MM.1S (cell line): Measurements from ENCODE around the gene SFXN5.

Source experiments
- DNase-seq: peaks from one replicate; pipeline ENCODE4 v3.0.0-alpha.2; 2015
- H2AFZ ChIP-seq: fragments of 300-600 bp; sonication (generic); 2 replicates; pipeline ENCODE4 v1.6.0; 2016; ENCODE audit warnings: antibody characterized with exemption, low read length
- H3F3A ChIP-seq: fragments of 300-600 bp; sonication (generic); 2 replicates; pipeline ENCODE4 v1.6.1; 2016; ENCODE audit warnings: mild to moderate bottlenecking, antibody characterized with exemption, low read length, moderate library complexity, mixed read lengths; ENCODE audit not compliant: insufficient read depth
- H3K27ac ChIP-seq: fragments of 300-600 bp; sonication (generic); 2 replicates; pipeline ENCODE4 v1.5.1; 2016; ENCODE audit warnings: mild to moderate bottlenecking, low read length
- H3K27me3 ChIP-seq: fragments of 300-600 bp; sonication (generic); replicated peaks from 2 replicates; pipeline ENCODE4 v1.6.0; 2016; ENCODE audit warnings: low read length; ENCODE audit not compliant: insufficient read depth
- H3K36me3 ChIP-seq: fragments of 300-600 bp; sonication (generic); replicated peaks from 2 replicates; pipeline ENCODE4 v1.6.1; 2016; ENCODE audit warnings: mild to moderate bottlenecking, low read length, mixed read lengths; ENCODE audit not compliant: insufficient read depth
- H3K4me1 ChIP-seq: fragments of 300-600 bp; sonication (generic); 2 replicates; pipeline ENCODE4 v1.6.1; 2016; ENCODE audit warnings: low read length, mixed read lengths
- H3K4me2 ChIP-seq: fragments of 300-600 bp; sonication (generic); 2 replicates; pipeline ENCODE4 v1.6.0; 2016; ENCODE audit warnings: low read depth, low read length
- H3K4me3 ChIP-seq: fragments of 300-600 bp; sonication (generic); 2 replicates; pipeline ENCODE4 v1.5.1; 2016; ENCODE audit warnings: low read length, mixed read lengths
- H3K79me2 ChIP-seq: fragments of 300-600 bp; sonication (generic); 2 replicates; pipeline ENCODE4 v1.6.1; 2016; ENCODE audit warnings: mixed run types, low read length, mixed read lengths
- H3K9ac ChIP-seq: fragments of 300-600 bp; sonication (generic); 2 replicates; pipeline ENCODE4 v1.6.1; 2016; ENCODE audit warnings: low read length, mixed read lengths
- H3K9me2 ChIP-seq: fragments of 300-600 bp; sonication (generic); replicated peaks from 2 replicates; pipeline ENCODE4 v1.6.1; 2016; ENCODE audit warnings: mild to moderate bottlenecking, low read length, mixed read lengths; ENCODE audit not compliant: insufficient read depth
- H3K9me3 ChIP-seq: fragments of 300-600 bp; sonication (generic); replicated peaks from 2 replicates; pipeline ENCODE4 v1.6.1; 2016; ENCODE audit warnings: mild to moderate bottlenecking, low read length, mixed read lengths; ENCODE audit not compliant: insufficient read depth
- H4K20me1 ChIP-seq: fragments of 300-600 bp; sonication (generic); 2 replicates; pipeline ENCODE4 v1.6.1; 2016; ENCODE audit warnings: mild to moderate bottlenecking, low read length, moderate library complexity, mixed read lengths; ENCODE audit not compliant: insufficient read depth
- EZH2 ChIP-seq: fragments of 300-600 bp; sonication (generic); optimal IDR thresholded peaks from 2 replicates; pipeline ENCODE3; 2017; ENCODE audit warnings: low read depth, mild to moderate bottlenecking, antibody characterized with exemption, low read length, mixed read lengths
- EZH2phosphoT487 ChIP-seq: fragments of 300-600 bp; sonication (generic); IDR thresholded peaks from 2 replicates; pipeline ENCODE4 v1.6.1; 2018; ENCODE audit warnings: antibody characterized with exemption, low read length
- TF ChIP-seq, protein P1 (sequence below): fragments of 300-600 bp; sonication (generic); IDR thresholded peaks from 2 replicates; pipeline ENCODE4 v1.5.1; 2016; ENCODE audit warnings: antibody characterized with exemption, low read length, mixed read lengths

Gene SFXN5

DNA sequence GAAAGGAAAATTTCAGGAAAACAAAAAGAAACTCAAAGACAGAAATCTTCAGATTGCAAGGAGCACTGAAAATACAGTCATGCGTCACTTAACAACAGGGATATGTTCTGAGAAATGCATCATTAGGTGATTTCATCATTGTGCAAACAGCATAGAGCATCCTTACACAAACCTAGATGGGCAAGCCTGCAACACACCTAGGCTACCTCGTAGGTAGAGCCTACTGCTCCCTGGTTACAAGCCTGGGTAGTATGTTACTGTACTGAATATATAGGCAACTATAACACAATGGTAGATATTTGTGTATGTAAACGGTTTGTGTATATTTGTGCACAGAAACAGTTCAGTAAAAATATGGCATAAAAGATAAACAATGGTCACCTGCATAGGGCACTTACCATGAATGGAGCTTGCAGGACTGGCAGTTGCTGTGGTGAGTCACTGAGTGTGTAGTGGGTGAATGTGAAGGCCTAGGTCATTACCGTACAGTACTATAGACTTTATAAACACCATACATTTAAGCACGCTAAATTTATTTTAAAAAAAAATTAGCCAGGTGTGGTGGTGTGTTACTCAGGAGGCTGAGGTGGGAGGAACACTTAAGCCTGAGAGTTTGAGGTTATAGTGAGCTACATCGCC is 33.4 kb downstream of the SFXN5 start:
- TF ChIP-seq EZH2phosphoT487 = no peak
- no peak for TF ChIP-seq EZH2
- TF ChIP-seq, protein P1, sequence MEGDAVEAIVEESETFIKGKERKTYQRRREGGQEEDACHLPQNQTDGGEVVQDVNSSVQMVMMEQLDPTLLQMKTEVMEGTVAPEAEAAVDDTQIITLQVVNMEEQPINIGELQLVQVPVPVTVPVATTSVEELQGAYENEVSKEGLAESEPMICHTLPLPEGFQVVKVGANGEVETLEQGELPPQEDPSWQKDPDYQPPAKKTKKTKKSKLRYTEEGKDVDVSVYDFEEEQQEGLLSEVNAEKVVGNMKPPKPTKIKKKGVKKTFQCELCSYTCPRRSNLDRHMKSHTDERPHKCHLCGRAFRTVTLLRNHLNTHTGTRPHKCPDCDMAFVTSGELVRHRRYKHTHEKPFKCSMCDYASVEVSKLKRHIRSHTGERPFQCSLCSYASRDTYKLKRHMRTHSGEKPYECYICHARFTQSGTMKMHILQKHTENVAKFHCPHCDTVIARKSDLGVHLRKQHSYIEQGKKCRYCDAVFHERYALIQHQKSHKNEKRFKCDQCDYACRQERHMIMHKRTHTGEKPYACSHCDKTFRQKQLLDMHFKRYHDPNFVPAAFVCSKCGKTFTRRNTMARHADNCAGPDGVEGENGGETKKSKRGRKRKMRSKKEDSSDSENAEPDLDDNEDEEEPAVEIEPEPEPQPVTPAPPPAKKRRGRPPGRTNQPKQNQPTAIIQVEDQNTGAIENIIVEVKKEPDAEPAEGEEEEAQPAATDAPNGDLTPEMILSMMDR = no peak
- Histone ChIP-seq H3K9me2 (no peaks in the 10 kb centered on the region), H3F3A (no peaks in the 10 kb centered on the region), H3K9ac (no peak overlapping the region), H3K27ac (no peak overlapping the region), H3K4me2 (no peak overlapping the region), H3K36me3 (no peaks in the 10 kb centered on the region), H3K4me1 (no peaks in the 10 kb centered on the region), H3K4me3 (no peak overlapping the region), H3K27me3 (no peaks in the 10 kb centered on the region), H3K79me2 (no peaks in the 10 kb centered on the region), H4K20me1 (no peaks in the 10 kb centered on the region), H3K9me3 (no peaks in the 10 kb centered on the region), H2AFZ (no peak overlapping the region)
- DNase-seq = no peak

DNA sequence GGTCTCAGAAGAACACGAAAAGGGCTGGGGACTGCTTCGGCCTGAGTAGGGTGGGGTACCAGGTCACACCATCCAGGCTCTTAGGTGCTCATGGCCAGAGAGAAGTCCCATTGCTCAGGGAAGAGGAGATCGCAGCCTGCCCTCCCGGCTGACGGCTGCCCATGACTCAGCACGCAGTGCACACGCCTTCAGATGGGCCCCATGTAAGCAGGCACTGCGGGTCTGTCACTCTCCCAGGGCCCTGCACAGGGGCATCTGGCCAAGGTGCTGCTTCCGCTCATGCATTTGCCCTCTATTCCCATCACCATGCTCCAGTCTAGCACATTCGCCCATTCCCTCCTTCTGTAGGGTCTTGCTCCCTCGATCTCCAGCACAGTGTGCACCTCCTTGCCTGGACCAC is 34.7 kb downstream of the SFXN5 start:
- H3K9ac ChIP-seq = no peak overlapping the region
- TF ChIP-seq, protein P1 = no peak
- H3K27ac ChIP-seq = no peak overlapping the region
- H3K4me2 ChIP-seq = no peak overlapping the region
- no peak for DNase-seq
- H3K27me3 ChIP-seq = no peaks in the 10 kb centered on the region
- H4K20me1 ChIP-seq = no peaks in the 10 kb centered on the region
- no peak overlapping the region for H2AFZ ChIP-seq
- no peaks in the 10 kb centered on the region for H3K9me2 ChIP-seq
- no peaks in the 10 kb centered on the region for H3K9me3 ChIP-seq
- no peaks in the 10 kb centered on the region for H3K36me3 ChIP-seq
- H3K79me2 ChIP-seq = no peaks in the 10 kb centered on the region
- H3K4me1 ChIP-seq = no peaks in the 10 kb centered on the region
- H3F3A ChIP-seq = no peaks in the 10 kb centered on the region
- H3K4me3 ChIP-seq = no peak overlapping the region

DNA sequence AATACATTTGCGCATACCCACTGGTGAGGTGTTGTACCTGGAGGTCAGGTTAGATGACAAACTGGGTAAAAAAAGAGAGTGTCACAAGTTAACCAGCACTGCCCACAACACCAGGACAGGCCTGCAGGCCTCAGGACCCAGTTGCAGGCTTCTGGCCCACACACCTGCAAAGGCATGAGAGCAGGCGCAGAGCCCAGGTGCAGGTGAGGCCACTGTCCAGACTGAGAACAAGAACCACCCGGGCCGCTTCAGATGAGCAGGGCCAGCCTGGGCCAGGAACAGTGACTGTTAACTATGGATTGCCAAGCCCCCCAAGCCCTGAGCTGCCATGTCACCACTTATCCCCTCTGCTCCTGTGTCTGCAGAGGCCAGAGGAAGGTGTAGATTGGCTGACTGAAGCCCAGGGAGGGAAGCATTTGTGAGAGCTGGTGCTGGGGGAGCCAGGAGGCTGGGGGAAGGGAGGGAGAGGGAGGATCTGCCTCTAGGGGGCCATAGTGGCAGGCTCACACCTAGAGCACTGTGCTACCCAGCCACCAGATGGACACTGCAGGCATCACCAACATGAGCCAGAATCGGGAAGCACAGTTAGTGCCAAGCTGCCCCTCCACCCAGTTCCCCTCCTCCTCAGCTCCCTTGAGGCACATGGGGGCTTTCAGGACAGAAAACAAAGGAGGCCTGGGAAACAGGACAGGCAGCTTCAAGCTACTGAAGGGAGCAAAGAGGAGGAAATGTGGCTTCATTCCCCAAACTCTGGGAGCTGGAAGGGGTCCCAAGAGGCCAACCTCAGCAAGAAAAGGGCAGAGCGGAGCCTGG is 35.4 kb downstream of the SFXN5 start:
- H3F3A ChIP-seq = no peaks in the 10 kb centered on the region
- H3K36me3 ChIP-seq = no peaks in the 10 kb centered on the region
- H3K79me2 ChIP-seq = no peaks in the 10 kb centered on the region
- H3K9ac ChIP-seq = no peak overlapping the region
- H3K4me1 ChIP-seq = no peaks in the 10 kb centered on the region
- H3K4me3 ChIP-seq = no peak overlapping the region
- no peaks in the 10 kb centered on the region for H3K27me3 ChIP-seq
- no peak overlapping the region for H3K4me2 ChIP-seq
- DNase-seq = no peak
- TF ChIP-seq EZH2 (no peak), EZH2phosphoT487 (no peak)
- TF ChIP-seq, protein P1 = no peak
- H2AFZ ChIP-seq = no peak overlapping the region
- no peaks in the 10 kb centered on the region for H3K9me3 ChIP-seq
- no peaks in the 10 kb centered on the region for H4K20me1 ChIP-seq
- no peaks in the 10 kb centered on the region for H3K9me2 ChIP-seq
- no peak overlapping the region for H3K27ac ChIP-seq
